Suprapubic skin (tissue), 4 donors: ENCODE results near the gene MYO16. TPM values are rescaled to one million over a fixed set of nuclear protein-coding genes. Genes with fewer than 3 reads are reported as not detected.

Experiments used
- DNase-seq, 2 donors: peaks; one replicate each; pipeline ENCODE4 v3.0.0-alpha.2; 2019; ENCODE audit warnings: low spot score in 2 of 2
- H3K27ac ChIP-seq: fragments of 200-600 bp; sonication (generic); one replicate; pipeline ENCODE4 v1.5.1; 2019
- H3K27me3 ChIP-seq: fragments of 200-600 bp; sonication (generic); one replicate; pipeline ENCODE4 v1.5.1; 2019
- H3K36me3 ChIP-seq: fragments of 200-600 bp; sonication (generic); one replicate; pipeline ENCODE4 v1.5.1; 2019
- H3K4me1 ChIP-seq: fragments of 200-600 bp; sonication (generic); one replicate; pipeline ENCODE4 v1.5.1; 2019
- H3K4me3 ChIP-seq: fragments of 200-600 bp; sonication (generic); one replicate; pipeline ENCODE4 v1.5.1; 2019; ENCODE audit warnings: mild to moderate bottlenecking
- H3K9me3 ChIP-seq: fragments of 200-600 bp; sonication (generic); one replicate; pipeline ENCODE4 v1.5.1; 2019
- EP300 ChIP-seq: sonication (generic); formaldehyde crosslinking; IDR thresholded peaks from one replicate; pipeline ENCODE4 v1.6.1; 2017; ENCODE audit warnings: antibody characterized with exemption
- POLR2A ChIP-seq, 2 donors: fragments of 450-650 bp; IDR thresholded peaks; one replicate each; pipeline ENCODE4 v1.6.1; 2017; ENCODE audit warnings: antibody characterized with exemption in 2 of 2, mild to moderate bottlenecking in 2 of 2, moderate library complexity in 2 of 2
- POLR2AphosphoS5 ChIP-seq, 3 donors: sonication (generic); formaldehyde crosslinking; IDR thresholded peaks; one replicate each; pipeline ENCODE4 v1.6.1; 2017; ENCODE audit warnings: antibody characterized with exemption in 3 of 3
- WGBS: methylation state at CpG from one replicate; pipeline ENCODE4 v1.1.5; 2018; 5-methylcytosine and 5-hydroxymethylcytosine counted together
- total RNA-seq, 4 donors: library from RNA; depleted of rRNA; stranded (reverse); fragments of >200 nt; gene quantifications; one replicate each; pipeline ENCODE4 v1.1.0, GENCODE V29; 2016
- TF ChIP-seq, protein P1 (sequence below), 2 donors: fragments of 200-600 bp in 1 of 2; fragments of 450-650 bp in 1 of 2; sonication (generic) in 1 of 2; IDR thresholded peaks; one replicate each; pipeline ENCODE4 v1.5.1; 2016 to 2019; ENCODE audit warnings: antibody characterized with exemption in 2 of 2, mild to moderate bottlenecking in 1 of 2, moderate library complexity in 1 of 2

Gene MYO16
- total RNA-seq, 4 donors from 2014 or later, result 0.08 to 0.98 (median 0.25) TPM

GRCh38 chr13:108812165-108812564 lies 182.8 kb downstream of the MYO16 start:
- Histone ChIP-seq H3K27ac (no peak overlapping the region), H3K4me1 (no peaks in the 10 kb centered on the region), H3K9me3 (no peaks in the 10 kb centered on the region), H3K4me3 (no peak overlapping the region), H3K36me3 (no peaks in the 10 kb centered on the region), H3K27me3 (no peaks in the 10 kb centered on the region)
- WGBS, result 93% methylated on average over 5 of the region's 5 CpGs
- TF ChIP-seq, protein P1, sequence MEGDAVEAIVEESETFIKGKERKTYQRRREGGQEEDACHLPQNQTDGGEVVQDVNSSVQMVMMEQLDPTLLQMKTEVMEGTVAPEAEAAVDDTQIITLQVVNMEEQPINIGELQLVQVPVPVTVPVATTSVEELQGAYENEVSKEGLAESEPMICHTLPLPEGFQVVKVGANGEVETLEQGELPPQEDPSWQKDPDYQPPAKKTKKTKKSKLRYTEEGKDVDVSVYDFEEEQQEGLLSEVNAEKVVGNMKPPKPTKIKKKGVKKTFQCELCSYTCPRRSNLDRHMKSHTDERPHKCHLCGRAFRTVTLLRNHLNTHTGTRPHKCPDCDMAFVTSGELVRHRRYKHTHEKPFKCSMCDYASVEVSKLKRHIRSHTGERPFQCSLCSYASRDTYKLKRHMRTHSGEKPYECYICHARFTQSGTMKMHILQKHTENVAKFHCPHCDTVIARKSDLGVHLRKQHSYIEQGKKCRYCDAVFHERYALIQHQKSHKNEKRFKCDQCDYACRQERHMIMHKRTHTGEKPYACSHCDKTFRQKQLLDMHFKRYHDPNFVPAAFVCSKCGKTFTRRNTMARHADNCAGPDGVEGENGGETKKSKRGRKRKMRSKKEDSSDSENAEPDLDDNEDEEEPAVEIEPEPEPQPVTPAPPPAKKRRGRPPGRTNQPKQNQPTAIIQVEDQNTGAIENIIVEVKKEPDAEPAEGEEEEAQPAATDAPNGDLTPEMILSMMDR (IDR thresholded peaks at IDR 0.05), result no peak
- no peak for TF ChIP-seq POLR2A (IDR thresholded peaks at IDR 0.05)
- no peak for TF ChIP-seq POLR2AphosphoS5 (IDR thresholded peaks at IDR 0.05)
- TF ChIP-seq EP300, result no peak
- no peak for DNase-seq

DNA sequence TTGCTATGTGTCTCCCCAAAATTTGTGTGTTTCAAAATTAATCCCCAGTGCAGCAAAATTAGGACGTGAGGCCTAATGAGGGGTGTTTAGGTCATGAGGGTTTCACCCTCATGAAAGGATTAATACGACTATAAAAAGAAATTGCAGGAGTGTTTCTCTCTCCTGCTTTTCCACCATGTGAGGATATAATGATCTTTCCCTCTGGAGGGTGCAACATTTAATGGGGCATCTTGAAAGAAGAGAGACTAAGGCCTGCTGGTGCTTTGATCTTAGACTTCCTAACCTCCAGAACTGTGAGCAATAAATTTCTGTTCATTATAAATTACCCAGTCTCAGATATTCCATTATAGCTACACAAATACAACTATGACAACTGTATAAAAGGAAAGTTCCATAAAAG lies 183.2 kb downstream of the MYO16 start:
- no peak overlapping the region for H3K27ac ChIP-seq
- H3K4me1 ChIP-seq, result no peaks in the 10 kb centered on the region
- no peaks in the 10 kb centered on the region for H3K36me3 ChIP-seq
- no peak for DNase-seq
- 90% methylated on average over 2 of the region's 2 CpGs for WGBS
- H3K27me3 ChIP-seq, result no peaks in the 10 kb centered on the region
- H3K4me3 ChIP-seq, result no peak overlapping the region
- TF ChIP-seq POLR2AphosphoS5 (IDR thresholded peaks at IDR 0.05), result no peak
- TF ChIP-seq POLR2A (IDR thresholded peaks at IDR 0.05), result no peak
- TF ChIP-seq, protein P1 (IDR thresholded peaks at IDR 0.05), result no peak
- no peak for TF ChIP-seq EP300
- no peaks in the 10 kb centered on the region for H3K9me3 ChIP-seq

- no peak for DNase-seq
- no peaks in the 10 kb centered on the region for H3K4me1 ChIP-seq
- TF ChIP-seq, protein P1 (IDR thresholded peaks at IDR 0.05), result no peak
- TF ChIP-seq POLR2A (IDR thresholded peaks at IDR 0.05) (no peak), EP300 (no peak), POLR2AphosphoS5 (IDR thresholded peaks at IDR 0.05) (no peak)
Measured at GRCh38 chr13:108813587-108814170, 184.3 kb downstream of the MYO16 start.

GRCh38 chr13:108816375-108816774 lies 187.0 kb downstream of the MYO16 start:
- Histone ChIP-seq H3K27ac (no peak overlapping the region), H3K36me3 (no peaks in the 10 kb centered on the region), H3K4me3 (no peak overlapping the region), H3K9me3 (no peaks in the 10 kb centered on the region), H3K4me1 (no peaks in the 10 kb centered on the region), H3K27me3 (no peaks in the 10 kb centered on the region)
- no peak for DNase-seq
- TF ChIP-seq, protein P1 (IDR thresholded peaks at IDR 0.05), result no peak
- TF ChIP-seq POLR2AphosphoS5 (IDR thresholded peaks at IDR 0.05), result no peak
- no peak for TF ChIP-seq POLR2A (IDR thresholded peaks at IDR 0.05)
- no peak for TF ChIP-seq EP300
- 85% methylated on average over 8 of the region's 8 CpGs for WGBS

More at GRCh38 chr13:108813587-108814170, 184.3 kb downstream of the MYO16 start:
- Histone ChIP-seq H3K4me3 (no peak overlapping the region), H3K9me3 (no peaks in the 10 kb centered on the region), H3K27me3 (no peaks in the 10 kb centered on the region), H3K36me3 (no peaks in the 10 kb centered on the region), H3K27ac (no peak overlapping the region)
- 77% methylated on average over 2 of the region's 2 CpGs for WGBS

- no peaks in the 10 kb centered on the region for H3K4me1 ChIP-seq
- no peaks in the 10 kb centered on the region for H3K36me3 ChIP-seq
- TF ChIP-seq EP300, result no peak
- no peak for TF ChIP-seq POLR2AphosphoS5 (IDR thresholded peaks at IDR 0.05)
- TF ChIP-seq, protein P1 (IDR thresholded peaks at IDR 0.05), result no peak
- TF ChIP-seq POLR2A (IDR thresholded peaks at IDR 0.05), result no peak
- no peaks in the 10 kb centered on the region for H3K9me3 ChIP-seq
- no peak for DNase-seq
- H3K27me3 ChIP-seq, result no peaks in the 10 kb centered on the region
- no peak overlapping the region for H3K4me3 ChIP-seq
- no peak overlapping the region for H3K27ac ChIP-seq
- WGBS, result 51% methylated on average over 4 of the region's 4 CpGs
Measured at GRCh38 chr13:108827646-108828045, 198.2 kb downstream of the MYO16 start.
